ENCODE measurements around the gene TACC2.

The TACC2 gene

GRCh38 chr10:122044713-122045112 lies 55.8 kb downstream of the TACC2 start:
- Histone ChIP-seq H3K9ac (ENCODE audit: low read depth, low read length) (no peak overlapping the region), H3K4me1 (ENCODE audit: insufficient read depth, low read length) (no peaks in the 10 kb centered on the region), H3K27me3 (ENCODE audit: insufficient read depth, low read length, poor library complexity) (peaks cover 11% of the 10 kb centered on the region), H4K20me1 (ENCODE audit: insufficient read depth, low read length) (no peaks in the 10 kb centered on the region), H3K27ac (ENCODE audit: low read length) (no peak overlapping the region), H3K4me3 (ENCODE audit: low read depth in 1 of 2, low read length in 2 of 2) (no peak overlapping the region), H3K79me2 (ENCODE audit: insufficient read depth, low read length) (no peaks in the 10 kb centered on the region), H3K36me3 (ENCODE audit: insufficient read depth, low read length) (no peaks in the 10 kb centered on the region), H3K4me2 (ENCODE audit: insufficient read depth, low read length) (no peak overlapping the region), H2AFZ (ENCODE audit: low read depth, low read length) (no peak overlapping the region), H3K9me3 (ENCODE audit: insufficient read depth, low read length, severe bottlenecking) (no peaks in the 10 kb centered on the region)
- no peak for TF ChIP-seq EZH2 (IDR thresholded peaks at IDR 0.05; ENCODE audit: borderline replicate concordance, low read depth, low read length, severe bottlenecking)
- TF ChIP-seq, protein P1, sequence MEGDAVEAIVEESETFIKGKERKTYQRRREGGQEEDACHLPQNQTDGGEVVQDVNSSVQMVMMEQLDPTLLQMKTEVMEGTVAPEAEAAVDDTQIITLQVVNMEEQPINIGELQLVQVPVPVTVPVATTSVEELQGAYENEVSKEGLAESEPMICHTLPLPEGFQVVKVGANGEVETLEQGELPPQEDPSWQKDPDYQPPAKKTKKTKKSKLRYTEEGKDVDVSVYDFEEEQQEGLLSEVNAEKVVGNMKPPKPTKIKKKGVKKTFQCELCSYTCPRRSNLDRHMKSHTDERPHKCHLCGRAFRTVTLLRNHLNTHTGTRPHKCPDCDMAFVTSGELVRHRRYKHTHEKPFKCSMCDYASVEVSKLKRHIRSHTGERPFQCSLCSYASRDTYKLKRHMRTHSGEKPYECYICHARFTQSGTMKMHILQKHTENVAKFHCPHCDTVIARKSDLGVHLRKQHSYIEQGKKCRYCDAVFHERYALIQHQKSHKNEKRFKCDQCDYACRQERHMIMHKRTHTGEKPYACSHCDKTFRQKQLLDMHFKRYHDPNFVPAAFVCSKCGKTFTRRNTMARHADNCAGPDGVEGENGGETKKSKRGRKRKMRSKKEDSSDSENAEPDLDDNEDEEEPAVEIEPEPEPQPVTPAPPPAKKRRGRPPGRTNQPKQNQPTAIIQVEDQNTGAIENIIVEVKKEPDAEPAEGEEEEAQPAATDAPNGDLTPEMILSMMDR (IDR thresholded peaks at IDR 0.05; ENCODE audit: borderline replicate concordance, extremely low read depth, low read length, poor library complexity, severe bottlenecking), result no peak
- DNase-seq (no peak), ATAC-seq (ENCODE audit: insufficient read depth, low read depth) (no peak)

- H3K27ac ChIP-seq (ENCODE audit: low read length), result no peak overlapping the region
- no peaks in the 10 kb centered on the region for H3K4me1 ChIP-seq (ENCODE audit: insufficient read depth, low read length)
- no peaks in the 10 kb centered on the region for H4K20me1 ChIP-seq (ENCODE audit: insufficient read depth, low read length)
- H3K79me2 ChIP-seq (ENCODE audit: insufficient read depth, low read length), result no peaks in the 10 kb centered on the region
- no peak for TF ChIP-seq EZH2 (IDR thresholded peaks at IDR 0.05; ENCODE audit: borderline replicate concordance, low read depth, low read length, severe bottlenecking)
- TF ChIP-seq, protein P1 (IDR thresholded peaks at IDR 0.05; ENCODE audit: borderline replicate concordance, extremely low read depth, low read length, poor library complexity, severe bottlenecking), result no peak
- H2AFZ ChIP-seq (ENCODE audit: low read depth, low read length), result no peak overlapping the region
- ATAC-seq (ENCODE audit: insufficient read depth, low read depth) (no peak), DNase-seq (no peak)
- H3K4me3 ChIP-seq (ENCODE audit: low read depth in 1 of 2, low read length in 2 of 2), result no peak overlapping the region
- no peak overlapping the region for H3K4me2 ChIP-seq (ENCODE audit: insufficient read depth, low read length)
- H3K36me3 ChIP-seq (ENCODE audit: insufficient read depth, low read length), result no peaks in the 10 kb centered on the region
- no peaks in the 10 kb centered on the region for H3K9me3 ChIP-seq (ENCODE audit: insufficient read depth, low read length, severe bottlenecking)
- H3K27me3 ChIP-seq (ENCODE audit: insufficient read depth, low read length, poor library complexity), result peaks cover 8% of the 10 kb centered on the region
- no peak overlapping the region for H3K9ac ChIP-seq (ENCODE audit: low read depth, low read length)
Observed at GRCh38 chr10:122045212-122045611, 56.2 kb downstream of the TACC2 start.

- Histone ChIP-seq H3K27me3 (ENCODE audit: insufficient read depth, low read length, poor library complexity) (peaks cover 8% of the 10 kb centered on the region), H3K4me2 (ENCODE audit: insufficient read depth, low read length) (no peak overlapping the region), H3K9me3 (ENCODE audit: insufficient read depth, low read length, severe bottlenecking) (no peaks in the 10 kb centered on the region), H3K4me3 (ENCODE audit: low read depth in 1 of 2, low read length in 2 of 2) (no peak overlapping the region), H3K4me1 (ENCODE audit: insufficient read depth, low read length) (no peaks in the 10 kb centered on the region), H4K20me1 (ENCODE audit: insufficient read depth, low read length) (no peaks in the 10 kb centered on the region), H3K9ac (ENCODE audit: low read depth, low read length) (no peak overlapping the region), H3K27ac (ENCODE audit: low read length) (no peak overlapping the region), H2AFZ (ENCODE audit: low read depth, low read length) (no peak overlapping the region), H3K36me3 (ENCODE audit: insufficient read depth, low read length) (no peaks in the 10 kb centered on the region), H3K79me2 (ENCODE audit: insufficient read depth, low read length) (no peaks in the 10 kb centered on the region)
- TF ChIP-seq EZH2 (IDR thresholded peaks at IDR 0.05; ENCODE audit: borderline replicate concordance, low read depth, low read length, severe bottlenecking), result no peak
- TF ChIP-seq, protein P1 (IDR thresholded peaks at IDR 0.05; ENCODE audit: borderline replicate concordance, extremely low read depth, low read length, poor library complexity, severe bottlenecking), result no peak
- ATAC-seq (ENCODE audit: insufficient read depth, low read depth) (no peak), DNase-seq (no peak)
Observed at GRCh38 chr10:122047560-122047959, 58.6 kb downstream of the TACC2 start.

DNA sequence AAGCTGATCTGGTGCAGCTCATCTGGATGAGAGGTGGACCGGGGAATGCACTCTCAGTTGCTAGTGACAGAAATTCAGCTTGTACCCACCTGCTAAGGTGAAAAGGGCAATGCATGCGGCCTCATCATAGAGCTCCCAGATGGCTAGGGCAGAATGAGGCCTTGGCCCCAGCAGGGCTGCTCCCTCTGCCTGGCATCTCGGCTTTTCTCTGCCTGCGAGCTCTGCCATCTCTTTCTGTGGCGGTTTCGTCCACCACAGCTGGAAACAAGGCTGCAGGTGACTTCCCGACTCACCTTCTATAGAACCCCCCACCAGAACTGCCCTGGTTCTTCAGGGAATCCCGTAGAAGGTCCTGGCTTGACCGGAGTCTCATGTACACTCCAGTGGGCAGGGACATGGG lies 60.1 kb downstream of the TACC2 start:
- Histone ChIP-seq H2AFZ (ENCODE audit: low read depth, low read length) (no peak overlapping the region), H3K4me2 (ENCODE audit: insufficient read depth, low read length) (no peak overlapping the region), H3K36me3 (ENCODE audit: insufficient read depth, low read length) (no peaks in the 10 kb centered on the region), H3K79me2 (ENCODE audit: insufficient read depth, low read length) (no peaks in the 10 kb centered on the region), H3K4me3 (ENCODE audit: low read depth in 1 of 2, low read length in 2 of 2) (no peak overlapping the region), H3K4me1 (ENCODE audit: insufficient read depth, low read length) (no peaks in the 10 kb centered on the region), H4K20me1 (ENCODE audit: insufficient read depth, low read length) (no peaks in the 10 kb centered on the region), H3K9me3 (ENCODE audit: insufficient read depth, low read length, severe bottlenecking) (no peaks in the 10 kb centered on the region), H3K9ac (ENCODE audit: low read depth, low read length) (no peak overlapping the region), H3K27ac (ENCODE audit: low read length) (no peak overlapping the region), H3K27me3 (ENCODE audit: insufficient read depth, low read length, poor library complexity) (peaks cover 8% of the 10 kb centered on the region)
- ATAC-seq (ENCODE audit: insufficient read depth, low read depth) (no peak), DNase-seq (no peak)
- TF ChIP-seq EZH2 (IDR thresholded peaks at IDR 0.05; ENCODE audit: borderline replicate concordance, low read depth, low read length, severe bottlenecking), result no peak
- TF ChIP-seq, protein P1 (IDR thresholded peaks at IDR 0.05; ENCODE audit: borderline replicate concordance, extremely low read depth, low read length, poor library complexity, severe bottlenecking), result no peak

Data from DND-41 (cell line).